SK-N-SH (cell line): Measurements from ENCODE around the gene ASS1.

ENCODE experiments used
- CTCF ChIP-seq: fragments of 200-600 bp; sonication (generic); IDR thresholded peaks from 2 replicates; pipeline ENCODE4 v1.6.1; 2017; ENCODE audit warnings: antibody characterized with exemption, mild to moderate bottlenecking, moderate library complexity
- EP300 ChIP-seq, 2 experiments: IDR thresholded peaks; 2 replicates each; pipeline versions ENCODE4 v1.4.0 to v1.6.1; 2012; ENCODE audit warnings: borderline replicate concordance in 1 of 2, low read depth in 1 of 2, low read length in 1 of 2
- SIN3A ChIP-seq: IDR thresholded peaks from 2 replicates; pipeline ENCODE4 v1.6.1; 2012; ENCODE audit warnings: low read depth, mild to moderate bottlenecking, low read length, moderate library complexity, borderline replicate concordance

GRCh38 chr9:130519927-130520326, 75.2 kb downstream of the ASS1 start:
- TF ChIP-seq SIN3A (no peak), EP300 (IDR thresholded peaks at IDR 0.05; ENCODE audit: borderline replicate concordance in 1 of 2, low read depth in 1 of 2, low read length in 1 of 2) (no peak), CTCF (no peak)
